IMR-90 (cell line): ENCODE measurements around the gene ARFIP1. TPM values are rescaled to one million over a fixed set of nuclear protein-coding genes. Genes with fewer than 3 reads are reported as not detected.

Experiments used
- ATAC-seq: fragments of 200-7000 bp; cut with Tn5 transposase; 2 replicates; pipeline ENCODE4 v1.9.1; 2020; ENCODE audit warnings: low read depth, mild to moderate bottlenecking, moderate library complexity
- BruUV-seq: library from RNA; stranded (reverse); fragments of 400-500 nt; replicated peaks from 2 replicates; lab custom pipeline; 2021; lab: Mats Ljungman, UMichigan
- CTCF ChIA-PET: fragments of 300-600 bp; formaldehyde crosslinking; extraction: SDS; loops from one replicate; lab custom pipeline; 2021; ENCODE audit warnings: antibody characterized with exemption; lab: Yijun Ruan, JAX
- POLR2A ChIA-PET: fragments of 300-600 bp; sonication (Branson Sonifier 250); formaldehyde crosslinking; loops from one replicate; lab custom pipeline; 2022; ENCODE audit warnings: antibody characterized with exemption; ENCODE audit not compliant: unreplicated experiment; lab: Charles Lee
- DNase-seq: peaks from one replicate; pipeline ENCODE4 v3.0.0; 2013
- H2AFZ ChIP-seq: replicated peaks from 2 replicates; pipeline ENCODE3; 2013; ENCODE audit warnings: low read length, mild to moderate bottlenecking; ENCODE audit not compliant: poor library complexity
- H2AK5ac ChIP-seq: 2 replicates; pipeline ENCODE4 v1.6.1; 2013; ENCODE audit warnings: low read depth, low read length, inconsistent platforms
- H2AK9ac ChIP-seq: replicated peaks from 2 replicates; pipeline ENCODE3; 2013; ENCODE audit warnings: mild to moderate bottlenecking, low read depth, low read length, moderate library complexity; ENCODE audit not compliant: poor library complexity
- H2BK120ac ChIP-seq: 2 replicates; pipeline ENCODE4 v1.6.1; 2013; ENCODE audit warnings: low read depth, low read length, inconsistent platforms
- H2BK15ac ChIP-seq: 3 replicates; pipeline ENCODE4 v1.6.1; 2013; ENCODE audit warnings: low read depth, low read length, inconsistent platforms
- H2BK20ac ChIP-seq: 2 replicates; pipeline ENCODE4 v1.6.1; 2013; ENCODE audit warnings: low read depth, mild to moderate bottlenecking, inconsistent platforms, low read length, moderate library complexity
- H2BK5ac ChIP-seq: 2 replicates; pipeline ENCODE4 v1.6.1; 2013; ENCODE audit warnings: mild to moderate bottlenecking, low read depth, low read length, inconsistent platforms; ENCODE audit not compliant: poor library complexity, severe bottlenecking
- H3K14ac ChIP-seq: replicated peaks from 2 replicates; pipeline ENCODE4 v1.6.1; 2013; ENCODE audit warnings: low read depth, low read length, inconsistent platforms
- H3K18ac ChIP-seq: 2 replicates; pipeline ENCODE4 v1.6.1; 2013; ENCODE audit warnings: low read depth, low read length, control low read depth
- H3K23ac ChIP-seq: 2 replicates; pipeline ENCODE4 v1.6.1; 2013; ENCODE audit warnings: low read depth, low read length, inconsistent platforms
- H3K27ac ChIP-seq: 2 replicates; pipeline ENCODE4 v1.5.1; 2013; ENCODE audit warnings: mild to moderate bottlenecking, control low read depth, low read length; ENCODE audit not compliant: insufficient read depth
- H3K27me3 ChIP-seq: 2 replicates; pipeline ENCODE4 v1.6.1; 2013; ENCODE audit warnings: low read length; ENCODE audit not compliant: control insufficient read depth, insufficient read depth
- H3K36me3 ChIP-seq: 2 replicates; pipeline ENCODE4 v1.6.1; 2013; ENCODE audit warnings: low read length, mixed read lengths; ENCODE audit not compliant: control insufficient read depth, insufficient read depth
- H3K4ac ChIP-seq: 2 replicates; pipeline ENCODE4 v1.6.1; 2013; ENCODE audit warnings: low read depth, low read length, inconsistent platforms
- H3K4me1 ChIP-seq: 2 replicates; pipeline ENCODE4 v1.6.1; 2013; ENCODE audit warnings: low read length, mixed read lengths; ENCODE audit not compliant: control insufficient read depth, insufficient read depth
- H3K4me2 ChIP-seq: 2 replicates; pipeline ENCODE4 v1.6.1; 2013; ENCODE audit warnings: low read depth, mild to moderate bottlenecking, control low read depth, low read length, moderate library complexity
- H3K4me3 ChIP-seq: 2 replicates; pipeline ENCODE4 v1.5.1; 2013; ENCODE audit warnings: low read depth, mild to moderate bottlenecking, control low read depth, low read length, moderate library complexity; ENCODE audit not compliant: insufficient read depth
- H3K56ac ChIP-seq: 2 replicates; pipeline ENCODE4 v1.6.1; 2013; ENCODE audit warnings: low read length, inconsistent platforms; ENCODE audit not compliant: insufficient read depth; ENCODE audit errors: extremely low read depth
- H3K79me1 ChIP-seq, 2 experiments: 2 replicates each; pipeline ENCODE4 v1.6.1; 2013; ENCODE audit warnings: low read length in 2 of 2, inconsistent platforms in 1 of 2, low read depth in 1 of 2
- H3K9ac ChIP-seq: 2 replicates; pipeline ENCODE4 v1.6.1; 2013; ENCODE audit warnings: low read depth, low read length, control low read depth
- H3K9me1 ChIP-seq: 2 replicates; pipeline ENCODE4 v1.6.1; 2013; ENCODE audit warnings: low read length, inconsistent platforms; ENCODE audit not compliant: insufficient read depth
- H3K9me3 ChIP-seq: 2 replicates; pipeline ENCODE4 v1.6.1; 2013; ENCODE audit warnings: low read length; ENCODE audit not compliant: control insufficient read depth, insufficient read depth
- H4K20me1 ChIP-seq: 2 replicates; pipeline ENCODE4 v1.6.1; 2013; ENCODE audit warnings: low read length, inconsistent platforms; ENCODE audit not compliant: insufficient read depth
- H4K5ac ChIP-seq: 2 replicates; pipeline ENCODE4 v1.6.1; 2013; ENCODE audit warnings: mild to moderate bottlenecking, low read depth, low read length, control low read depth
- H4K8ac ChIP-seq, 2 experiments: 2 replicates each; pipeline ENCODE4 v1.6.1; 2013; ENCODE audit warnings: low read depth in 2 of 2, low read length in 2 of 2, control low read depth in 1 of 2, inconsistent platforms in 1 of 2
- H4K91ac ChIP-seq: 2 replicates; pipeline ENCODE4 v1.6.1; 2013; ENCODE audit warnings: low read depth, low read length, inconsistent platforms; ENCODE audit not compliant: insufficient read depth
- BHLHE40 ChIP-seq: fragments of 150-350 bp; IDR thresholded peaks from 2 replicates; pipeline ENCODE4 v1.6.1; 2016; ENCODE audit warnings: mild to moderate bottlenecking, low read depth, low read length
- CEBPB ChIP-seq: IDR thresholded peaks from 2 replicates; pipeline ENCODE4 v1.6.1; 2012; ENCODE audit warnings: low read depth, low read length, improper control_type of control experiment
- CHD1 ChIP-seq: IDR thresholded peaks from 2 replicates; pipeline ENCODE4 v1.6.1; 2012; ENCODE audit warnings: low read depth, low read length, improper control_type of control experiment
- FOS ChIP-seq: fragments of 150-350 bp; IDR thresholded peaks from 2 replicates; pipeline ENCODE4 v1.6.1; 2016; ENCODE audit warnings: low read depth, low read length
- MAFK ChIP-seq: IDR thresholded peaks from 2 replicates; pipeline ENCODE4 v1.6.1; 2012; ENCODE audit warnings: low read depth, low read length, improper control_type of control experiment
- MAZ ChIP-seq: IDR thresholded peaks from 2 replicates; pipeline ENCODE4 v1.6.1; 2012; ENCODE audit warnings: low read depth, mild to moderate bottlenecking, low read length, improper control_type of control experiment, moderate library complexity, borderline replicate concordance
- MXI1 ChIP-seq: IDR thresholded peaks from 2 replicates; pipeline ENCODE4 v1.6.1; 2012; ENCODE audit warnings: low read depth, mild to moderate bottlenecking, low read length, moderate library complexity, borderline replicate concordance
- NFE2L2 ChIP-seq: fragments of 150-350 bp; IDR thresholded peaks from 2 replicates; pipeline ENCODE4 v1.6.1; 2016; ENCODE audit warnings: low read depth, mild to moderate bottlenecking, low read length
- POLR2A ChIP-seq: IDR thresholded peaks from 2 replicates; pipeline ENCODE4 v1.6.1; 2012; ENCODE audit warnings: mild to moderate bottlenecking, low read depth, low read length
- RAD21 ChIP-seq: IDR thresholded peaks from 2 replicates; pipeline ENCODE4 v1.6.1; 2012; ENCODE audit warnings: low read length, improper control_type of control experiment
- RCOR1 ChIP-seq: IDR thresholded peaks from 2 replicates; pipeline ENCODE4 v1.6.1; 2012; ENCODE audit warnings: mild to moderate bottlenecking, low read length, improper control_type of control experiment; ENCODE audit not compliant: insufficient replicate concordance
- RFX5 ChIP-seq: IDR thresholded peaks from 2 replicates; pipeline ENCODE4 v1.8.0; 2012; ENCODE audit warnings: low read depth, mild to moderate bottlenecking, low read length, moderate library complexity
- SMC3 ChIP-seq: fragments of 150-350 bp; IDR thresholded peaks from 2 replicates; pipeline ENCODE4 v1.6.1; 2016; ENCODE audit warnings: low read depth, mild to moderate bottlenecking, antibody characterized with exemption, low read length, moderate library complexity
- dilution Hi-C: fragments of 300-500 bp; cut with HindIII; formaldehyde crosslinking; loops from one replicate; pipeline ENCODE4 v1.14.3; 2018; ENCODE audit warnings: low sequenced_read_pairs; ENCODE audit not compliant: unreplicated experiment
- in situ Hi-C: fragments of 300-500 bp; cut with MboI; formaldehyde crosslinking; loops from 3 replicates; pipeline ENCODE4 v1.14.3; 2019; ENCODE audit warnings: low sequenced_read_pairs, inconsistent platforms, mixed read lengths
- intact Hi-C: fragments of 100-400 bp; cut with micrococcal nuclease; formaldehyde crosslinking; loops from 2 replicates; pipeline ENCODE4 v1.10.0; 2022
- polyA plus RNA-seq, 3 experiments: library from polyadenylated mRNA; depleted of rRNA; stranded (reverse); fragments of >200 nt; gene quantifications; 2 replicates each; pipeline ENCODE4 v1.2.3, GENCODE V29; 2012; ENCODE audit warnings: low replicate concordance in 1 of 3
- total RNA-seq: library from RNA; depleted of rRNA; stranded (reverse); fragments of >200 nt; gene quantifications from 2 replicates; pipeline ENCODE4 v1.2.3, GENCODE V29; 2012
- TF ChIP-seq, protein P1 (sequence below): fragments of 150-350 bp; IDR thresholded peaks from 2 replicates; pipeline ENCODE4 v1.6.1; 2017; ENCODE audit warnings: mild to moderate bottlenecking, antibody characterized with exemption, low read length, low read depth
- TF ChIP-seq, protein P2 (sequence below): fragments of 150-350 bp; IDR thresholded peaks from 2 replicates; pipeline ENCODE4 v1.6.1; 2016; ENCODE audit warnings: low read depth, mild to moderate bottlenecking, low read length, moderate library complexity, borderline replicate concordance
- TF ChIP-seq, protein P3 (sequence below): conservative IDR thresholded peaks from 2 replicates; pipeline ENCODE4 v1.5.1; 2012; ENCODE audit warnings: mild to moderate bottlenecking, low read depth, low read length, improper control_type of control experiment

Gene ARFIP1
- total and polyA plus RNA-seq, 2 of the 4 experiments (the other 2 are of a cell fraction): 12.7 to 30.5 TPM

DNA sequence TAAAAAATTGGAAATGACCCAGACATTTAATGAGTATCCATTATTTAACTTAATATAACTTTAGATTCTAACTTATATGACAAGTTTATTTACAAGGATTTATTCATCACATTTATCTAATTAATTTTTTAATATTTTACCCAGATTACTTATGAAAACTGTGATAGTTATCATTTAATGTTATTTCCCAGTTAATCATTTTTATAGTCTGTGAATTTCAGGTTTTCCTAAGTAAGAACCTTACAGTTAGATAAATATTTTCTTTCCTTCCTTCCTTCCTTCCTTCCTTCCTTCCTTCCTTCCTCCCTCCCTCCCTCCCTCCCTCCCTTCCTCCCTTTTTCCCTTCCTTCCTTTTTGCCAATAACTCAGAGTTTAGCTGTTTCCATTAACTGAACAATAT, 141.5 kb downstream of the ARFIP1 start:
- H3K9ac ChIP-seq: no peak overlapping the region
- POLR2A ChIA-PET: no interaction called here

More for the DNA sequence above, 141.5 kb downstream of the ARFIP1 start:
- no peaks in the 10 kb centered on the region for H4K20me1 ChIP-seq
- H3K27me3 ChIP-seq: no peaks in the 10 kb centered on the region
- no peak overlapping the region for H4K8ac ChIP-seq
- no peak overlapping the region for H2AK5ac ChIP-seq
- no peak overlapping the region for H3K18ac ChIP-seq
- in situ Hi-C loops (no loop called here), intact Hi-C loops (no loop called here), dilution Hi-C loops (no loop called here)
- H3K9me3 ChIP-seq: peaks cover 10% of the 10 kb centered on the region
- DNase-seq: no peak
- H3K56ac ChIP-seq: no peak overlapping the region
- no peak overlapping the region for H2BK15ac ChIP-seq
- H4K5ac ChIP-seq: no peak overlapping the region
- CTCF ChIA-PET: no interaction called here
- no peak overlapping the region for H2BK20ac ChIP-seq
- H3K27ac ChIP-seq: no peak overlapping the region
- H3K23ac ChIP-seq: no peak overlapping the region
- no peaks in the 10 kb centered on the region for H3K79me1 ChIP-seq
- H2BK120ac ChIP-seq: no peak overlapping the region
- H3K4me1 ChIP-seq: no peaks in the 10 kb centered on the region
- H3K4me2 ChIP-seq: no peak overlapping the region
- no peak overlapping the region for H2BK5ac ChIP-seq
- H3K36me3 ChIP-seq: peaks cover 3% of the 10 kb centered on the region; the same call in 1 of the 2 replicates
- no peak for ATAC-seq
- no peak overlapping the region for H3K4ac ChIP-seq
- H3K4me3 ChIP-seq: no peak overlapping the region
- BruUV-seq: no TSS peak
- H2AFZ ChIP-seq: no peak overlapping the region
- H2AK9ac ChIP-seq: no peak overlapping the region
- H3K14ac ChIP-seq: no peak overlapping the region
- TF ChIP-seq MAZ (no peak), MAFK (no peak), RCOR1 (no peak), CEBPB (no peak), NFE2L2 (no peak), CHD1 (no peak), POLR2A (no peak), BHLHE40 (no peak), RFX5 (no peak), MXI1 (no peak), FOS (no peak), SMC3 (no peak), RAD21 (no peak)
- TF ChIP-seq, protein P1, sequence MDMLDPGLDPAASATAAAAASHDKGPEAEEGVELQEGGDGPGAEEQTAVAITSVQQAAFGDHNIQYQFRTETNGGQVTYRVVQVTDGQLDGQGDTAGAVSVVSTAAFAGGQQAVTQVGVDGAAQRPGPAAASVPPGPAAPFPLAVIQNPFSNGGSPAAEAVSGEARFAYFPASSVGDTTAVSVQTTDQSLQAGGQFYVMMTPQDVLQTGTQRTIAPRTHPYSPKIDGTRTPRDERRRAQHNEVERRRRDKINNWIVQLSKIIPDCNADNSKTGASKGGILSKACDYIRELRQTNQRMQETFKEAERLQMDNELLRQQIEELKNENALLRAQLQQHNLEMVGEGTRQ: no peak
- TF ChIP-seq, protein P2, sequence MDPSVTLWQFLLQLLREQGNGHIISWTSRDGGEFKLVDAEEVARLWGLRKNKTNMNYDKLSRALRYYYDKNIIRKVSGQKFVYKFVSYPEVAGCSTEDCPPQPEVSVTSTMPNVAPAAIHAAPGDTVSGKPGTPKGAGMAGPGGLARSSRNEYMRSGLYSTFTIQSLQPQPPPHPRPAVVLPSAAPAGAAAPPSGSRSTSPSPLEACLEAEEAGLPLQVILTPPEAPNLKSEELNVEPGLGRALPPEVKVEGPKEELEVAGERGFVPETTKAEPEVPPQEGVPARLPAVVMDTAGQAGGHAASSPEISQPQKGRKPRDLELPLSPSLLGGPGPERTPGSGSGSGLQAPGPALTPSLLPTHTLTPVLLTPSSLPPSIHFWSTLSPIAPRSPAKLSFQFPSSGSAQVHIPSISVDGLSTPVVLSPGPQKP: no peak
- TF ChIP-seq, protein P3, sequence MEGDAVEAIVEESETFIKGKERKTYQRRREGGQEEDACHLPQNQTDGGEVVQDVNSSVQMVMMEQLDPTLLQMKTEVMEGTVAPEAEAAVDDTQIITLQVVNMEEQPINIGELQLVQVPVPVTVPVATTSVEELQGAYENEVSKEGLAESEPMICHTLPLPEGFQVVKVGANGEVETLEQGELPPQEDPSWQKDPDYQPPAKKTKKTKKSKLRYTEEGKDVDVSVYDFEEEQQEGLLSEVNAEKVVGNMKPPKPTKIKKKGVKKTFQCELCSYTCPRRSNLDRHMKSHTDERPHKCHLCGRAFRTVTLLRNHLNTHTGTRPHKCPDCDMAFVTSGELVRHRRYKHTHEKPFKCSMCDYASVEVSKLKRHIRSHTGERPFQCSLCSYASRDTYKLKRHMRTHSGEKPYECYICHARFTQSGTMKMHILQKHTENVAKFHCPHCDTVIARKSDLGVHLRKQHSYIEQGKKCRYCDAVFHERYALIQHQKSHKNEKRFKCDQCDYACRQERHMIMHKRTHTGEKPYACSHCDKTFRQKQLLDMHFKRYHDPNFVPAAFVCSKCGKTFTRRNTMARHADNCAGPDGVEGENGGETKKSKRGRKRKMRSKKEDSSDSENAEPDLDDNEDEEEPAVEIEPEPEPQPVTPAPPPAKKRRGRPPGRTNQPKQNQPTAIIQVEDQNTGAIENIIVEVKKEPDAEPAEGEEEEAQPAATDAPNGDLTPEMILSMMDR: no peak
- no peaks in the 10 kb centered on the region for H3K9me1 ChIP-seq
- no peak overlapping the region for H4K91ac ChIP-seq
